Thyroid gland (tissue), 4 donors: ENCODE data around the gene MEX3A. TPM values are rescaled to one million over a fixed set of nuclear protein-coding genes. Genes with fewer than 3 reads are reported as not detected.

Experiments used
- DNase-seq, 2 donors: peaks; one replicate each; pipeline ENCODE4 v3.0.0-alpha.2; 2019
- H3K27ac ChIP-seq, 3 donors: fragments of 200-600 bp; sonication (generic); 1 replicate in 2 of 3; 2 replicates in 1 of 3; pipeline ENCODE4 v1.5.1; 2016 to 2019; ENCODE audit warnings: mild to moderate bottlenecking in 1 of 3, moderate library complexity in 1 of 3
- H3K27me3 ChIP-seq: fragments of 200-600 bp; sonication (generic); one replicate; pipeline ENCODE4 v1.5.1; 2019
- H3K36me3 ChIP-seq, 2 donors: fragments of 200-600 bp; sonication (generic); one replicate each; pipeline ENCODE4 v1.5.1; 2016 to 2019
- H3K4me1 ChIP-seq, 2 donors: fragments of 200-600 bp; sonication (generic); one replicate each; pipeline ENCODE4 v1.5.1; 2017 to 2019
- H3K4me3 ChIP-seq, 3 donors: fragments of 200-600 bp; sonication (generic); replicated peaks in 1 of 3; 1 replicate in 2 of 3; 2 replicates in 1 of 3; pipeline ENCODE4 v1.5.1; 2016; ENCODE audit warnings: mild to moderate bottlenecking in 1 of 3
- H3K9me3 ChIP-seq: fragments of 200-600 bp; sonication (generic); one replicate; pipeline ENCODE4 v1.5.1; 2017
- CTCF ChIP-seq, 6 experiments: fragments of 200-600 bp in 3 of 6; fragments of 450-650 bp in 3 of 6; sonication (generic) in 3 of 6; IDR thresholded peaks; one replicate each; pipeline ENCODE4 v1.5.1; 2016 to 2019; ENCODE audit warnings: antibody characterized with exemption in 6 of 6, mild to moderate bottlenecking in 2 of 6, inconsistent platforms in 1 of 6, moderate library complexity in 1 of 6
- POLR2A ChIP-seq, 2 donors: fragments of 450-650 bp; IDR thresholded peaks; one replicate each; pipeline ENCODE4 v1.6.1; 2017; ENCODE audit warnings: antibody characterized with exemption in 2 of 2, mild to moderate bottlenecking in 2 of 2, moderate library complexity in 1 of 2
- WGBS, 2 donors: methylation state at CpG; one replicate each; pipeline ENCODE4 v1.1.5; 2017; 5-methylcytosine and 5-hydroxymethylcytosine counted together
- intact Hi-C: fragments of 100-400 bp; cut with DNase I; formaldehyde crosslinking; loops from one replicate; pipeline ENCODE4 v1.15.1; 2023
- total RNA-seq, 4 donors: library from RNA; depleted of rRNA; stranded (reverse); fragments of >200 nt; gene quantifications; one replicate each; pipeline ENCODE4 v1.2.3, GENCODE V29; 2016

Gene MEX3A
- total RNA-seq, 4 donors from 2014 or later, result 0.17 to 1.8 (median 0.33) TPM

- TF ChIP-seq POLR2A (IDR thresholded peaks at IDR 0.05) (no peak), CTCF (IDR thresholded peaks at IDR 0.05) (no peak)
- Histone ChIP-seq H3K9me3 (no peaks in the 10 kb centered on the region), H3K36me3 (no peaks in the 10 kb centered on the region), H3K27ac (peak overlapping the region; percentile 95 to 98 (median 97)), H3K4me3 (no peak overlapping the region), H3K27me3 (no peaks in the 10 kb centered on the region), H3K4me1 (peaks cover 45 to 74% of the 10 kb centered on the region in 2 donors)
- 53 to 62% methylated on average over 9 of the region's 9 CpGs for WGBS, 2 donors
- no peak for DNase-seq
- intact Hi-C loops, result no loop called here
Measured at GRCh38 chr1:156103521-156103947, 21.3 kb upstream of the MEX3A start.

- Histone ChIP-seq H3K27me3 (no peaks in the 10 kb centered on the region), H3K9me3 (no peaks in the 10 kb centered on the region), H3K4me1 (peaks cover 45 to 74% of the 10 kb centered on the region in 2 donors), H3K4me3 (no peak overlapping the region), H3K36me3 (no peaks in the 10 kb centered on the region), H3K27ac (peak overlapping the region; percentile 95 to 98 (median 97))
- DNase-seq, result no peak
- 69 to 70% methylated on average over 16 of the region's 16 CpGs for WGBS, 2 donors
- intact Hi-C loops, result no loop called here
- no peak for TF ChIP-seq CTCF (IDR thresholded peaks at IDR 0.05)
- TF ChIP-seq POLR2A (IDR thresholded peaks at IDR 0.05), result no peak
Measured at GRCh38 chr1:156102633-156103511, 20.6 kb upstream of the MEX3A start.

GRCh38 chr1:156101880-156102279, 19.6 kb upstream of the MEX3A start:
- Histone ChIP-seq H3K4me1 (peaks cover 38 to 72% of the 10 kb centered on the region in 2 donors), H3K27ac (peak overlapping the region in 2 of 3 donors; percentile 97 to 98), H3K4me3 (no peak overlapping the region), H3K27me3 (no peaks in the 10 kb centered on the region), H3K36me3 (no peaks in the 10 kb centered on the region), H3K9me3 (no peaks in the 10 kb centered on the region)
- intact Hi-C loops, result no loop called here
- TF ChIP-seq CTCF (IDR thresholded peaks at IDR 0.05), result no peak
- TF ChIP-seq POLR2A (IDR thresholded peaks at IDR 0.05), result no peak
- no peak for DNase-seq
- WGBS, 2 donors, result 61 to 70% methylated on average over 6 of the region's 6 CpGs

GRCh38 chr1:156100205-156100995, 18.1 kb upstream of the MEX3A start:
- Histone ChIP-seq H3K27me3 (no peaks in the 10 kb centered on the region), H3K36me3 (no peaks in the 10 kb centered on the region), H3K27ac (peak overlapping the region in 1 of 3 donors; percentile 13), H3K9me3 (no peaks in the 10 kb centered on the region), H3K4me1 (peaks cover 29 to 66% of the 10 kb centered on the region in 2 donors), H3K4me3 (no peak overlapping the region)
- 55 to 56% methylated on average over 4 of the region's 4 CpGs for WGBS, 2 donors
- intact Hi-C loops, result no loop called here
- DNase-seq, result peak; percentile 48 to 58
- TF ChIP-seq CTCF (IDR thresholded peaks at IDR 0.05), result no peak
- no peak for TF ChIP-seq POLR2A (IDR thresholded peaks at IDR 0.05)
